Frontal cortex (tissue), 4 donors: ENCODE results near the gene TOMM7. TPM values are rescaled to one million over a fixed set of nuclear protein-coding genes. Genes with fewer than 3 reads are reported as not detected.
"Not testable (repeated sequence)": the region's sequence is repeated elsewhere in the genome, so short reads cannot be mapped to it uniquely, and the experiment has no call there.

Experiments used
- DNase-seq, 2 donors: peaks; one replicate each; pipeline ENCODE4 v3.0.0; 2012; ENCODE audit warnings: low spot score in 2 of 2
- FAIRE-seq: peaks from 2 replicates; lab custom pipeline; 2012; peaks lifted over from hg19 to GRCh38; lab: Jason Lieb, UNC
- total RNA-seq: library from RNA; depleted of rRNA; stranded (reverse); fragments of >200 nt; gene quantifications from one replicate; pipeline ENCODE4 v1.2.3, GENCODE V29; 2014
- donor health status: control.
- donor health status: control.
- donor health status: control.

TOMM7 gene
- total RNA-seq, 1 donor from 2014 or later, result 172 TPM

DNA sequence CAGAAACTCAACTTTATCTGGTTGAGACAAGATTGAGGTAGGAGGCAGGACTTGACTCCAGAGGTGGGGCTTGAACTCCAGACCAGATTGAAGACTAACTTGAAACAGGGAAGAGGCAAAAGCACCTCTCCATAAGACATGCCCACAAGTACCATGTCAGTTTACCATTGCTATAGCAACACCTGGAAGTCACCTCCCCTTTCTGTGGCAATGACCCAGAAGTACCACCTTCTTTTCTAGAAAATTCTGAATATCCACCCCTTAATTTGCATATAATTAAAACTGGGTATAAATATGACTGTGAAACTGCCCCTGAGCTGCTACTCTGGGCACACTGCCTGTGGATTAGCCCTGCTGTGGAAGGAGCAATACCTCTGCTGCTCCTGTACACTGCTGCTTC lies 4.9 kb upstream of the TOMM7 start:
- no peak for FAIRE-seq
- no peak for DNase-seq

DNA sequence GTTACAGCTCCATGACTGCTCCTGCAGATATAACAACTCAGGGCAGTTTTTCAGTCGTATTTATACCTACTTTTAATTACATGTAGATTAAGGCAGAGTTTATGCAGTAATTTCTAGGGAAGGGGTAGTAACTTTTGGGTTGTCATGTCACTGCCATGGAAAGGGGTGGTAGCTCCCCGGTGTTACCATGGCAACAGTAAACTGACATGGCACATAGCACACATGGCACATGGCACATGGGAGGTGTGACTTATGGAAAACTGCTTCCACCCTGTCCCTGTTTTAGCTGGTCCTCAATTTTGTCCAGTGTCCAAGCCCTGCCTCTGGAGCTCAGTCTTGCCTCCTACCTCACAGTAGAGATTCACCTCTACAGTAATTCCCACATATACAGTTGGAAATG lies 3.9 kb upstream of the TOMM7 start:
- DNase-seq (no peak), FAIRE-seq (no peak)

DNA sequence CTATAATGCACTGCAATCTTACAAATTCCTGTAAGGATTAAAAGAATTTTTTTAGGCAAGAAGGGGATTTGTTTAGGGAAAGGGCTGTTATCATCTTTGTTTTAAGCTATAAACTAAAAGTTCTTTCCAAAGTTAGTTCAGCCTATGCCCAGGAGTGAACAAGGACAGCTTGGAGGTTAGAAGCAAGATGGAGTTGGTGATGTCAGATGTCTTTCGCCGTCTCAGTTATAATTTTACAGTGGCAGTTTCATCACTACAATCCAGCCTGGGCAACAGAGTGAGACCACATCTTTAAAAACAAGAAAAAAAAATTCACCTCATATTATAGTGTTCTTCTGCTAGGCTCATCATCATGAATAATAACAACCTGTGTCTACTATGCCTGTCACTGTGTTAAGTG lies 2.1 kb upstream of the TOMM7 start:
- no peak for FAIRE-seq
- DNase-seq, result no peak

DNA sequence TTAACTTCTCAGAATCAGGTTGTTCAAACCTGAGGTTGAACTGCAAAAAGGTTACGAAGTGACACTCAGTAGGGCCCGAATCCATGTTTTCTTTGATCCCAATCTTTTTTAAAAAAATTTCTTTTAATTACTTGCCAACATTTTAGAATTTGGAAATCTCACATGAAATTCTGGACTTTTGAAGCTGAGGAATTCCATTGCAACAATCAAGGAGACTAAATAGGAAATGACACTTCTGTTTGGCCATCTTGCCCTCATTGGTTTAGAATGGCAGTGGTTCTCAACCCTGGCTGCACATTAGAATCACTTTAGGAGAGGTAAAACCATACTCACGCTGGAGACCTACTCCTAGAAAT lies 471 bp upstream of the TOMM7 start:
- FAIRE-seq (no peak), DNase-seq (no peak)

DNA sequence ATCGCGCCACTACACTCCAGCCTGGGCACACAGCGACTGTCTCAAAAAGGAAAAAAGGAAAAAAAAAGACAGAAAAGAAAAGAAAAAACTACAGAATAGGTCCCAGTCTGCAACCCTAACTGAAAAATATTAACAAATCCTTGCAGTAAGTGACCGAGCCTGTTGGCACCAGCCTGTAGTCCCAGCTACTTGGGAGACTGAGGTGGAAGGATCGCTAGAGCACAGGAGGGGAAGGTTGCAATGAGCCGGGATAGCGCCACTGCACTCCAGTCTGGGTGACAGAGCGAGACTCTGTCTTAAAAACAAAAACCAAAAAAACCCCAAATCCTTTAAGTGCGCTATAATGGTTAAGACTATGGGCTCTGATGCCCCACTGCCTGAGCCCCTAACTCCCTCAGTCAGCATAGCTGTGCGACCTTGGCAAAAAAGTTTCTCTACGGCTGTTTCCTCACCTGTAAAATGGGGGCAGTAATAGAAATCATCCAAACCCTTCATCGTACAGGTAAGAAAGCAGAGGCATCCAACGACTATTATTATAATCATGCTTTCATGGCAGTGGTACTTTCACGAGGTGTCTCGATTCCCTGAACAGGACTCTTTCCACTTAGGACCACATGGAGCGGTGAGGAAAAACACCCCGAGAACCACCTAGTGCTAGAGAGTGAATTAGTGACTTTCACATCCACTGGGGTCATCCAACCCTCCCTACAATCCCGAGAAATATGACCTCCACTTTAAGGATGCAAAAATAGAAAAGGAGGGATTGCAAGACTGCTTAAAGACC lies 755 bp downstream of the TOMM7 start:
- no peak for FAIRE-seq

DNA sequence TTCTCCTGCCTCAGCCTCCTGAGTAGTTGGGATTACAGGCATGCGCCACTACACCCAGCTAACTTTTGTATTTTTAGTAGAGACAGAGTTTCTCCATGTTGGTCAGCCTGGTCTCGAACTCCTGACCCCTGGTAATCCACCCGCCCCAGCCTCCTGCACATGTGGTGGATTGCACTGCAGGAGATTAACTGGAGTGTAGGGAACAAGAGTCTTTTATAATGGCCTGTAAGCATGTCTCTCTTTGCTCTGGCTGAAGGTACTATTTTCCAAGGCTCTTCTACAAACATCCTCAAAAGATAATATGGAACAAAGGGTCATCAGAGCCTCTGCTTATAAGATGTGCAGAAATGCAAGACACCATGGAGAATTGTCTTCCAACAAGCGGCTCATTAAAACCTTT lies 3.2 kb downstream of the TOMM7 start:
- DNase-seq (no peak), FAIRE-seq (no peak)

More for the DNA sequence above, 755 bp downstream of the TOMM7 start:
- no peak for DNase-seq

DNA sequence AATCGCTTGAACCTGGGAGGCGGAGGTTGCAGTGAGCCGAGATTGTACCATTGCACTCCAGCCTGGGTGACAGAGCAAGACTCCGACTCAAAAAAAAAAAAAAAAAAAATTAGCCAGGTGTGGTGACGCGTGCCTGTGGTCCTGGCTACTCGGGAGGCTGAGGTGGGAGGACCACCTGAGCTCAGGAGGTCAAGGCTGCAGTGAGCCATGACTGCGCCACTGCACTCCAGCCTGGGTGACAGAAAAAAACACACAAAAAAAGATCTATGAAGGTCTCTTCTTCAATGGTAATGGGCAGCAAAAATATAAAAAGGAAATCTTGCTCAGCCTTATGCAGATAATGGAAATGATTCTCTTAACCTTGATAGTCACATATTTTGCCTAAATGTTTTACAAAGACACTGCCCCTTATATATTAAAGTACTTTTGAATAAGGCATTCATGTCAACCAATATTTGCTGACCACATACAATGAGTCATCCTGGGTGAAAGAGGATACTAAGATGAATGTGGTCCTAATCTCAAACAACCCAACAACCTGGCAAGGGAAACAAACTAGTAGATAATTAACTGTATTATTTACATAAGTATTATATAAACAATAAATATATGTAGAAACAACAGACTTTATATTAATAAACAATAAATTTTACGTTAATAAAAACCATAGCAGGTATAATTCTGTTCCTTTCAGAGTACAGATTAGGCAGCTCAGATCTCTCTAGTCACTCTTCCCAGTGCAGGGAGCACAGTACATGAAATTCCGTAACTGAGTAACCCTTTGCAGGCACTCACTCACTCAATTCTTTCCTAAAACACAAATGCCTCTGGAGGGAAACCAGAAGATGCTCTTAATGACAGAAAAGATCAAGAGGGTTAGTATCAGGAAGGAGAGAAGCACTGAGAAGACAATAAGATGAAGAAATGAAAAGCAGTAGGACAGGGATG lies 8.1 kb downstream of the TOMM7 start:
- DNase-seq, result no peak
- no peak for FAIRE-seq

DNA sequence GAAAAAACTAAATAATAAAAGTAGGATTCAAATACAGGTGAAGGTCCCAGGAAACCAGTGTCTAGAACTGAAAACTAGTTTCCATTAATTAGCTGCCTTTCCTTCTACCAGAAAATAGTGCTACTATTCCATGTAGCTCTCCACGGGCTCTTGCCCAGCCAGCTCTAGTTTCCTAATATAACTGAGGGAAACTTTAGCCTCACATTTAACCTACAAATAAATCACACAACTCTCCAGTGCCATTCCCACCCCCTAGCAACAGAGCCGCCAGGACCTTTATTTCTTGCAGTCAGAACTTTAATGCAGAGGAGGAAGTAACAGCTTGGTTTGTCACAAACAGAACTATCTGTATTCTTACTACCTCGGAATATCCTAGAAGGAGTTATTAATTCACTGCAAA lies 10.3 kb downstream of the TOMM7 start:
- FAIRE-seq (no peak), DNase-seq (no peak)

DNA sequence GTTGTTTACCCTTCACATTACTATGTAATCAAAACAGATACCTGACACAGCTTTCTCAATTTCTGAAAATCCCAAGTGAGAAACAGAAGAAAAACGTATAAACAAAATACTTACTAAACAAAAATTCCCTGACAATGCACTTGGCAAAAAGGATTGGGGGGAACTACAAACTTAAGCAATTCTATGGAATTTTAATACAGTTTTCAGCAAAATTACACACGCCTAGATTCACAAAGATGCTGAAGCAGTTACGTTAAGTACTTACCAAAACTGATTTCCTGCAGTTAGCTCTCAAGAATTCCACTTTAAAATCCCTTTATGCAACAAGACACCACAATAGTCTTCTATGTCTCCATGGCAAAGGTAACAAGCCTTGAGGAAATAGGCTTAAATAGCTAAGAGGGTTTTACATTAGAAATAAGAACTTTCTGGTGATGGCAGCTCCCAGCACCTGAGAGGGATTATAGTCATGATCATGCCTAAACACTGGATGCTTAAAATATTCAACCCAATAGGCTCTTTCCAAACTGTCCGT lies 10.8 kb downstream of the TOMM7 start:
- DNase-seq (no peak), FAIRE-seq (no peak)

DNA sequence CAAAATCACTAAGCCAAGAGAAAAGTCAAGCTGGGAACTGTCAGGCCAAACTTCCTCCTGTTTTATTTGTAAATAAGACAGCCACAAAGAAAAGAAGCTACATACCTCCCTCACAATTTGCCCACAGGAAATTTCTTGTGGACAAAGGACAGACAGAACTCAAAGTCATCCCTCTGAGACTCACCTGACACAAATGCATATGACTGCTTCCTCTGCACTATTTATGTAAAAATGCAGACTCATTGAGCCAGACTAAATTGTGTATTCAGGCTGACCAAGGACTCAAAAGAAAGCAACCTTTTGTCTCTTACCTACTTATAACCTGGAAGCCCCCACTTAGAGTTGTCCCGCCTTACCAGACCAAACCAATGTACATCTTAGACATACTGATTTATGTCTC lies 11.8 kb downstream of the TOMM7 start:
- DNase-seq (no peak), FAIRE-seq (no peak)

DNA sequence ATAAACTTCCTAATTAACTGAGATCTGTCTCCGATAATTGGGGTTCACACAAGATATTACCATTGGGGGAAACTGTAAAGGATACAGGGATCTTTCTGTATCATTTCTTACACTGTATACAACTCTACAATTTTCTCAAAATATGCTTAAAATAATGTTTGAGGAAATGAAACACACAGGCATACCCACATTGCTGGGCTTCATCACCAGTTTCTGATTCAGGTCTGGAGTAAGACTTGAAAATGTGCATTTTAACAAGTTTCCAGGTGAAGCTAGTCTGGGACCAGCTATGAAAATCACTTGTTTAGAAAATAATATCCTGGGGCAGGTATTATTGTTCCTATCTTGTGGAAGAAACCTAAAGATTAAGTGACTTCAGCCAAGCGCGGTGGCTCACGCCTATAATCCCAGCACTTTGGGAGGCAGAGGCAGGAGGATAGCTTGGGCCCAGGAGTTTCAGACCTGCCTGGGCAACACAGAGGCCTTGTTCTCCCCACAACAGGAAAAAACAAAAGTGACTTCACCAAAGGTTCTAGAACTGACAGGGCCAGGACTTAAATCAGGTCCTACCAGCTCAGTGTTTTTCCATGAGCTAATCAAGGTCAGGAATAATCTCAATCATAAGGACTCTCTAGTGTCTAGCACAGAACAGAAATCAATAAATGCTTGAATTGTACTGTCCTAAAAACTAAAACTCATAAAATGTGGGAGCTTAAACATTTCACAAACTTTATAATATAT lies 12.6 kb downstream of the TOMM7 start:
- no peak for FAIRE-seq
- DNase-seq, result no peak

DNA sequence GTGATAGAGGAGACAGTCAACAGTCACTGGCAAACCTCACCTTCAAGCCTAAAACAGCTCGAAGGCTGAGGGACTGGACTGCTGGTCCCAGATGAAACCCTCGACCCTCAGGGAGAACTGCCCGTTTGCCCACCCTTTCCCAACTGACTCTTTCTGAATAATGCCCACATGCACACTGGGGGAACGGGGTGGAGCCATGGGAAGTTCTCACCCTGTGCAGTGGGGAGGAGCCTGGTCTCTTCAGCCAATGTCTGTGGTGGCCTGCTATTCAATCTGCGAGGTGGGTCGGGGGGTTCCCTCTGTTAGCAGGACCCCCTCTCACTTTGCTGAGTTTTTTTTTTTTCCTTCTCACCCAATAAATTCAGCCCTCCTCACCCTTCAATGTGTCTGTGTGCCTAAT lies 14.5 kb downstream of the TOMM7 start:
- FAIRE-seq (no peak), DNase-seq (no peak)

DNA sequence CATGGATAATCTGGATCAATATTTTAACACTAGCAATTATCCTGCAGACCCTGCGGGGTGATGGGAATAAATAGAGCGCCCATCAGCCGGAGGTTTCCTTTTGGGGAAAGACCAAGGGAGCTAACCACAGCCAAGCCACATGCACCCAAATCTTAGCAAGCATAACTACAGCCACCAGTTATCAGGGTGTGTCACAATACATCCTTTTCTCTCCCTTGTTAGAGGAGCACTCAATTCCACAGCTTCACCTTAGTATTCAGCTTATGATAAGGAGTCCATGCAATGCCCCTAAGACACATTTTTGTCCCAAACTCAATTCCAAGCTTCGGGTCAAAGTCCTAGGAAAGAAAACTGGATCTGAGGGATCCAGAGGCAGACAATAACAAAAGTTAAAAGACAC lies 15.9 kb downstream of the TOMM7 start:
- DNase-seq, result no peak
- FAIRE-seq, result no peak

DNA sequence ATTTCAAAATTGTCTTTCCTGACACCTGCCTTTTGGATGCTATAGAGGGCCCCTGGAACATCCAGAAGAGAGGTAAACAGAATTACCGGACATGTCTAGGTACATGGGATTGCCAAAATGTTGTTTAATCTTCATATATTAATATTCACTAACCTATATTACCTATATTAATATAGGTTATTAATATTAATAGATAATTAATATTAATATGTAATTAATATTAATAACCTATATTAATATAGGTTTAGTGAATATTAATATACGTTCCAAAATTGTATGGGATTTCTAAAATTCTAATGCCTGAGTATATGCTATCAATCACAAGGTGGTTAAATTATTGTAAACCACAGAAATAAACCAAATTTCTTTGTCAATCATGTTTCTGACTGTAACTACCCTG lies 17.4 kb downstream of the TOMM7 start:
- FAIRE-seq, result no peak
- no peak for DNase-seq

DNA sequence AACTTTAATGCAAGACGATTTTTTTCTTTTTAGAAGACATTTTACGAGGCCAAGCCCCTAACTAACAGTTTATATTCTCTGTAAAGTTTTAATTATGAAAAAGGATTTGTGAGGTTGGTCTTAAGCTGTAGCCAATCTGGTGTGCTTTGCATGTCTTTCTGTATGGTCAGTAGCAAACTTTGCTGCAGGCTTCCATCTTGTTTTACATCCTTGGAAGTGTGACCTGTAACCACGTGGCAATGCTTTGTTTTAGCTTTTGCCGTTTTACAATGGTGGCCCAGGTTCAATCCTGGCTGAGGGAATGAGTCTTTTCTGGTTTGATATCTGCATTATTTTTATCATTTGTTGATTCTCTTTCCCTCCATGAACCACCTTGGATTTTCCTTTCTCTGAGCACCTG lies 19.8 kb downstream of the TOMM7 start:
- DNase-seq, FAIRE-seq: not testable (repeated sequence)

DNA sequence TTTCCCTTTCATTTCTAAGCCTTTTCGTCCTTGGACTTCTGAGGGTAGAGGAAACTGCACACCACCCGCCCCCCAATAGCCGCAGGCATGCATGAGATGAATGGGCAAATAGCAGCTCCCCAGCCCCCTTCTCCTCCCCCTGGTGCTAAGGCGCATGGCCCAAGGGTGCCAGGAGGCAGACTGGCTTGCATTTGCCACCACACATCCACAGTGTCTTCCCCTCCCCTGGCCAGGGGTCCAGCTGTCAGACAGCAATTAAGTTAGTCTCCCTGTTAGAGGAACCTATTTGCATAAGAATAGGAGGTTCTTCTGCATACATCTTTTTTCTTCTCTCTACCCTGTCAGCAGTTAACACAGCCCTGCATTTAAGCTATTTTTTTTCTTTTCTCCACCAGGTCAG lies 20.2 kb downstream of the TOMM7 start:
- no peak for FAIRE-seq
- DNase-seq, result no peak

DNA sequence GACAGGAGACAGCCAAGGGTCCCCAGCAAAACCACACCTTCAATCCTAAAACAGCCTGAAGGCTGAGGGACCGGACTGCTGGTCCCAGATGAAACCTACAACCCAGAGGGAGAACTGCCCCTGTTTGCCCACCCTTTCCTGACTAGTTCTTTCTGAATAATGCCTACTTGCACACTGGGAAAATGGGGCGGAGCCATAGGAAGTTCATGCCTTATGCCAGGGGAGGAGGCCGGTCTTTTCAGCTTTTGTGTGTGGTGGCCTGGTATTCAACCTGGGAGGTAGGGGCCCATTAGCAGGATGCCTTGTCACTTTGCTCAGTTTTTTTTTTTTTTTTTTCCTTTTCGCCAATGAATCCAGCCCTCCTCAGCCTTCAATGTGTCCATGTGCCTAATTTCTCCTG lies 20.7 kb downstream of the TOMM7 start:
- DNase-seq (no peak), FAIRE-seq (no peak)

DNA sequence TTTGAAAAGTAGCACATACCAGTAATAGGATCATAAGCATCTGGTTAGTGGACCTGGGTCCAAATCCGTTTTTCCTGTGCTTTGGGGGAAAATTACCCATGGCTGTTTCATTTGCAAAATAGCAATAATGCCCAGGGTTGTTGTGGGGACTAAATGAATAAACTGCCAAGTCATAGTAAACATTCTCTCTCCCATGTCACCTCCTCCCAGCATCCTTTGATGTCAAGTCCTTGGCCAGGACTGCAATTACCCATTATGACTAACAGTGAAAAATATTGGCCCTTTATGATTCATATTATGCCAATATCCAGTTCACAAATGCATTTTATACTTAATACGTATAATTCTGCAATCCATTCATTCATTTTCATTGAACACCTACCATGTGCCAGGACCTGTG lies 23.0 kb downstream of the TOMM7 start:
- DNase-seq, result no peak
- no peak for FAIRE-seq

DNA sequence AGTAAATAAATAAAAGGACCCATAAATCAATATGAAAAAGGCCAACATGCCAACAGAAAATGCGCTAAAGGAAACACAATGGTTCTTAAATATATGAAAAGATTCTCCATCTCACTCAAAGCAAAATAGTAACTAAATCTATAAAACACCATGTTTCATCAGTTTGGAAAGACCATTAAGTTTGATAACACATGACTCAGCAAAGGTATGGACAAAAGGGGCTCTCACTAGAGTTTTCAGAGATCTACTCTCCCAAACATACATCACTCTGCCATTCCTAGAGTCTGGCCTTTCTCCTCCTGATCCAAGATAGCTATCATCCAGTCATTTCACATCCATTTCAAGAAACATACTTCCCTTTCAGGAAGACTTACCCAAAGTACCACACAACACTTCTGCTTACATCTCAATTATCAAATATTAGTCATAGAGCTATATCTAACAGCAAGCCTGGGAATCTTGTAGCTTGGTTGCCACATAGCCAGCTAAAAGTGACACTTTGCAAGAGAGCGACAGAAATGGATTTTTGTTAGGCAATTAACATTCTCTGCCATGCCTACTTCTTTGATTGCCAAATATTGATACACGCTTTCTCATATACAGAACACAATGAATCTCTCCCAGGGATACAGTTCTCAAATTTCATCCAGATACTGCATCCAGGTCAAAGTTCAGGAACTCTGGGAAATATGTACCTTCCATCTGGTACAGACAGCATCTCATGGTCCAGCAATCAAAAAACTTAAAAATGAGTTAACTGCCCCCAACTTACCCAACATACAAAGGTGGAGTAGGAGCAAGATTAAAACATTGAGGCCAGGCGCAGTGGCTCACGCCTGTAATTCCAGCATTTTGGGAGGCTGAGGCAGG lies 28.8 kb downstream of the TOMM7 start:
- DNase-seq (no peak), FAIRE-seq (no peak)
